Stimulated activated naive CD4-positive, alpha-beta T cell treated with Interleukin-2 at 50 U/mL for 16 hours (primary cell): ENCODE data around the gene PDF.

Experiments
- DNase-seq: peaks from one replicate; lab custom pipeline; 2025; lab: John Stamatoyannopoulos, UW

PDF gene

DNA sequence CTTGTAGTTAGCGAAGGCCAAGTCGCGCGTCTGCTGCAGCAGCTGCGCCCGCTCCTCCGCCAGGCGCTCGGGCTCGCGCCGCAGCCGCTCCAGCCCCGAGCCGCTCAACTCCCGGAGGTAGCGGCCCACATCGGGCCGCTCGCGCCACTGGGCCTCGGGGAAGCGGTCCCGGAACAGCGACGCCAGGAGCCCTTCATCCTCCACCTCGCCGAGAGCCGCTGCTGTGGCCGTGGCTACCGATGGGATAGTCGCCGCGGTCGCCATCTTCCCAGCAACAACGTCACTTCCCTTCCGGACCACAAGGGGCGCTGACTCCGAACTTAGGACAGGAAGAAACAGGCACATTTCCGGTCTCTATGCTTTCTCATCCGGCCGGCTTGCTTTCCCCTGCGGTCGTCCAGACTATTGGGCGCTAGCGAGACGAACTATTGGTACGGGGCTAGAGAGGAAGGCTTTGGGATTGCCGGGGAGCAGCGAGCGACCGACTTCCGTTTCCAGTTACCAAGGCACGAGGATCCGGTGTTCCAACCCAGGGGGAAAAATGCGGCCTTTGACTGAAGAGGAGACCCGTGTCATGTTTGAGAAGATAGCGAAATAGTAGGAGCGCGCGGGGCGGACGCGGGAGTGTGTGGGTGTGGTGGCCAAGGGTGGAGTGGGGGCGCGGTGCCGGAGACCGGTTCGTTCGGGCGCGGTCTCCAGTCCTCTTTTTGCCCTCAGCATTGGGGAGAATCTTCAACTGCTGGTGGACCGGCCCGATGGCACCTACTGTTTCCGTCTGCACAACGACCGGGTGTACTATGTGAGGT is 9.1 kb upstream of the PDF start, which contains the start of the genes COG8 and NIP7:
COG8 (minus strand) TSS at position 276 of the 806 bp plus-strand sequence; CDS start at position 264, 12 bp downstream.
NIP7 (plus strand) TSS at position 484 of the 806 bp plus-strand sequence; CDS start at position 542, 58 bp downstream.
- peak; percentile 91 for DNase-seq

DNA sequence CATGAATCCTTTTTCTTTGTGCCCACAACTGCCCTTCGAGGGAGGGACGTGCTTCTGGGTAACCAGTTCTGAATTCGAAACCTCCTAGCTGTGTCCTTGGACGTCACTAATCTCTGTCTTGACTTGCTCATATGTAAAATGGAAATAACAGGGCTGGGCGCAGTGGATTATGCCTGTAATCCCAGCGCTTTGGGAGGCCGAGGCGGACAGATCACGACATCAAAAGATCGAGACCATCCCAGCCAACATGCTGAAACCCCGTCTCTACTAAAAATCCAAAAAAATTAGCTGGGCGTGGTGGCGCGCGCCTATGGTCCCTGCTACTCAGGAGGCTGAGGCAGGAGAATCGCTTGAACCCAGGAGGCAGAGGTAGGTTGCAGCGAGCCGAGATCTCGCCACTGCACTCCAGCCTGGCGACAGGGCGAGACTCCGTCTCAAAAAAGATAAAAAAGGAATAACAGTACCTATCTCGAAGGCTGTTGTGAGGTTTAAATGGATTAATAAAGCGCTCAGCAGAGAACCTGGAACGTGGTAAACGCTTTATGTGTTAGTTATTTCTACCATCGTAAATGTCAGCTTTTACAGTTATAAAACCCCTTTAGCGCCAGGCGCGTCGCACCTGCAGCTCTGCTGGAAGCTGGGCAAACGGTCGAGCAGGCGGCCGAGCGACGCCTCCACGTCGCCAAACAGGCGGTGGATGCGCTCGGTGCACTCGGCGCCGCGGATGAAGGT is 8.3 kb upstream of the PDF start:
- DNase-seq, result no peak

DNA sequence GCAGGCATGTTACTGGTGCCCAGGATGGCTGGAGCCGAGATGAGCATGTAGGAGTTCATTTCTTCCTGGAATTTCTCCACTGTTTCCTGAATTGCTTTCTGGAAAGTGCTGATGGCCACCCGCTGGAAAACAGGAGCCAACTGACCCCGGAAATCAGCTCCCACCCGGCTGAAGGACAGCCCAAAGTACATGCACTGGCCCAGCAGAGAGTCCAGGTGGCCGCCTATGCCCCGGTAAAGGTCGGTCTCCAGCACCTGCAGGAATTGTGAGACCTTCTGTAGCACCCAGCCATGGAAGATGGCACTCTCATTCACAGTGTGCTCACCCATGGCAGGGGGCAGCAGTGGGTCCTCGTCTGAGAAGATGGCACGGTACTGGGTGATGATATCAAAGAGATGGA is 4.3 kb upstream of the PDF start:
- DNase-seq, result no peak

DNA sequence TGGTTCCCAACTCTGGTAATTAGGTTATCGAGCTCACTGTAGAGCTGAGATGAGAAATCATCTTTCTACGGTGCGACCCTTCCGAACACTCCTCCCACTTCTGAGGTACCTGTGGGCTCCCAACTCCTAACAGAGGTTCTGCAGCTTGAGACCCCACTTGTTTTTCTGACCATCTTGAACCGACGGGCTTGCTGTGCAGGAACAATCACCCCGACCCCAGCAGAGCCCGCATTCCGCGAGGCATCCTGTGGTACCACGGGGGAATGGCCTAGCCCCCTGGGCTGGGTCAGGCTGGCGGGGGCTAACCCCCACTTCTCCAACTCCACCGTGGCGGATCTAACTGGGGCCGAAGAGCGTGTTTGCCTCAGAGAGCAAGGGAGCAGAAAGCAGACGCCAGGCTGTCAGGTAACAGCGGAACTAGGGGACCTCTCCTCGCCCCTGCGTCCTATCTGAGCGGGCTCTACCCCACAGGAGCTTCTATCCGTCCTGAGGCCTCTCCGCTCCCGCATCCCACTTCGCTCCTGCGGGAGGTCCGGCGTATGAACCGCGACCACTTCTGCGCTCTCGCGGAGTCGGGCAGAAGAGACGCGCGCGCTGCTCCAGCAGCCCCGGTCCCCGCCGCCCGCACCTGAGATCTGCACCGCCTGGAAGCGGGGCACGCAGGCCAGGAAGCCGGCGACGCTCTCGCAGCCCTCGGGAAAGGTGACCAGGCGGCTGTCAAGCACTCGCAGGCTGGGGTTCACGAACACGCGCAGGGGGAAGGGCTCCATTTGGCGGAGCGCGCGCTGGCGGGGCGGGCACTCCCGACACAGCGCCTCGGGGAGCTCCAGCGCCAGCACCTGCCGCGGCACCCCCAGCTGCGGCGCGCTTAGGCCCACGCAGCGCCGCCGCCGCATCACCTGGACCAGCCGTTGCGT is 761 bp downstream of the PDF start:
- peak; percentile 62 for DNase-seq

DNA sequence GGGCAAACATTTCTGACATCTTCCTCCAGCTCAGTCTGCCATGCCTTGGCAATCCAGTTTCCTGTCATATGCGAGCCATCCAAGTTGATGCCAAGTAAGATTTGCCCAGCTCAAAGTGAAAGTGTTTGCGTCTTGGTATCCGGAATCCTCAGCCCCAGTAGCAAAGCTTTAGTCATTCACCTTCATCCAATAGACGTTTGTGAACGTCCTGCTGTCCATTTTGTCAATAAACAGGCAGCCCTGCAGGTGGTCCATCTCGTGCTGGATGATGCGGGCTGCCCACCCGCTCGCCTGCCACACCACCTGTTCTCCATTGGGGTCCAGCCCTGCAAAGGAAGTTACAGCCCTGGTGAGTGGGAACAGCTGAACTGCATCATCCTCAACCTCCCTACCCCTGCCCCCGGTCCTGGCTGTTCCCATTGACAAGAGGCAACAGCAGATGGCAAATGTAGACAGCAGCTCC is 1.5 kb downstream of the PDF start:
- DNase-seq, result no peak

DNA sequence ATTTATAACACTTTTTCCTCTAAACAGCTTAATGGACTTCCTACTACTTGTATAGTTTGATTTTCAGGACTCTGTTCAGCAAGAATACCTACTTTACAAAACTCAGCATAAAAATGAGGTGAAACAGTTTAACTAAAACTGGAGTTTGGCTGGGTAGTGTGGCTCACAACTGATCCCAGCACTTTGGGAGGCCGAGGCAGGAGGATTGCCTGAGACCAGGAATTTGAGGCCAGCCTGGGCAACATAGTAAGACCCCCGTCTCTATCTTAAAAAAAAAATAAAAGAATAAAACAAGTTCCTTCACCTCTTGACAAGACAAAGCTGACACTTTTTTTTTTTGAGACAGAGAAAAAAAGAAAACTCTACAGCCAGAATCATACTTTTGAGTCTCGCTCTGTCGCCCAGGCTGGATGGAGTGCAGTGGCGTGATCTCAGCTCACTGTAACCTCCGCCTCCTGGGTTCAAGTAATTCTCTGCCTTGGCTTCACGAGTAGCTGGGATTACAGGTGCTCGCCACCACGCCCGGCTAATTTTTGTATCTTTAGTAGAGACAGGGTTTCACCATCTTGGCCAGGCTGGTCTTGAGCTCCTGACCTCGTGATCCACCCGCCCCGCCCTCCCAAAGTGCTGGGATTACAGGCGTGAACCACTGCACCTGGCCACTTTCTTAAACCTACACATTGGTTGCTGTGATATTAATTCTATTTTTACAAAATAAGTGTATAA is 2.6 kb downstream of the PDF start:
- no peak for DNase-seq

DNA sequence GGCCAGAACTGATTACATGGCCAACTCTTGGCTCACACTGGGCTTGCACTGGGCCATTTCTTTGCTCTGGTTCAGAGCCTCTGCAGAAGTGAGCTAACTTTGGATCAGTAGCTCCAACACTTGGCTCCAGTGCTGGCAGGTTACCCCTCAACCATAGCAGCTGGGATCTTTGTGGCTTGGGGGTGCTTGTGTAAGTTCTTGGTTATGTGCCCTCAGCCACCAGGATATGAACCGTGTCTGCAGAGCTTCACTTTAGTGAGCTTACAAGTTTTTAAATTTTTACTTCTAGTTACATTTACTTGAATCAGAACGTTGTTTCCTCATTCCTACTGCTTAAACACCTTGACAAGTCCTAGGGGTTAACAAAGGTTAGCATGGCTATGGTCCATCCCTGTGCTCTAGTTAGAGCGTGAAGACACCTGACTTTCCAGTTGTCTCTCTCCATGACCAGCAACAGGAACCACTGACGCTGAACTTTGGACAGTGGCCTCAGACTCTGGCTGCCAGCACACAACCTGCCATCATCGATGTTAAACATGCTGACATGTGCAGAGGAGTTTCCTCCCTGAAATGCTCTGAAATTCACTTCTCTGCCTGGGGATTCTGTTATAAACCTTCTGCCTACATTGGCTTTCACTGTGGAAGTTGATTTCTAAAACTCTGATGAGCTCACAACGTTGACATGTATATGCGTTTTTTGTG is 4.1 kb downstream of the PDF start:
- no peak for DNase-seq

DNA sequence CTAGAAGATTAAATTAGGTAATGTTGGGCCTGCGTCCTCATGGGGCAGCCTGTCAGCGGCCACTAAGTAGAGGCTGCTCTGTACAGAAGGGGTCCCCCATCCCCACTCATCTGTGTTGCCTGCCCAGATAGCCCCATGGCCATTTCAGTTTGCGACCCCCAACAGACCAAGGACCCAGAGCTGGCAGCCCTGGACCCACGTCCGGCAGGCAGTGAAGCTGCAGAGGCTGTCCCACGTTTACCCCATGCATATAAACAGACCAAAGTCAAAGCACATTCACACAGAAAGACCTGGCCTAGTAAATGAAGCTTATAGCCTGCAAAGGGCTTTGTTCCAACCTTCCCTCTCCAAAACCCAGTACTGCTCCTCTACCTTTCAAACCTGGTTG is 4.6 kb downstream of the PDF start:
- no peak for DNase-seq

DNA sequence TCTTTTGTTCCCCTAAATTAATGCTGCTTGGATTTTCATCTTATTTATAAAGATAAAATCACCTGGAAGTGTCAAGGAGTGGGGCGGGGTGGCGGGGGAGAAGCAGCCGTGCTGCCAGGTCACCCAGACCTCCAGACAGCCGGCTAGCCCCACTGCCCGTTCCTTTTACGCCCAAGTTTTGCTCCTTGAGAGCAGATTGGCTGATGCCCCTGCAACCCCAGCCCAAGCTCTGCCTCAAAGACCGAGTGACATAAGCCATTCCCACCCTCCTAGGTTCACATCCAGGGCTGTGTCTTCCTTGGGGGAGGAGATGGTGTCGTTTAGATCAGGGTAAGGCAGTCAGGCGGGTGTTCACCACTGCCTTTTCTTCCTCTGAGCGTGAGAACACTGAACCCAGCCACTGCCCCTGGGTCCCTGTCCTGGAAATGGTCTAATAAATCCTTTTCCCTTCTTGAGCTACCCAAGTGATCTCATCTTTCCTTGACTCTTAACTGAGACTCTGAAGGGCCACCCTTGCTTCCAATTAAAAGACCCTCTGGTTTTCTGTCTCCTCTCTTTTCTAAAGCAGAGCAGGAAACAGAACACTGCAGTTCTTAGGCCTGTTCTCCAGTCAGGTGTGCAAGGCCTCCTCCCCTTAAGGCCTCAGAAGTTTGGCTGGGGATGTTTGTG is 5.7 kb downstream of the PDF start:
- no peak for DNase-seq

DNA sequence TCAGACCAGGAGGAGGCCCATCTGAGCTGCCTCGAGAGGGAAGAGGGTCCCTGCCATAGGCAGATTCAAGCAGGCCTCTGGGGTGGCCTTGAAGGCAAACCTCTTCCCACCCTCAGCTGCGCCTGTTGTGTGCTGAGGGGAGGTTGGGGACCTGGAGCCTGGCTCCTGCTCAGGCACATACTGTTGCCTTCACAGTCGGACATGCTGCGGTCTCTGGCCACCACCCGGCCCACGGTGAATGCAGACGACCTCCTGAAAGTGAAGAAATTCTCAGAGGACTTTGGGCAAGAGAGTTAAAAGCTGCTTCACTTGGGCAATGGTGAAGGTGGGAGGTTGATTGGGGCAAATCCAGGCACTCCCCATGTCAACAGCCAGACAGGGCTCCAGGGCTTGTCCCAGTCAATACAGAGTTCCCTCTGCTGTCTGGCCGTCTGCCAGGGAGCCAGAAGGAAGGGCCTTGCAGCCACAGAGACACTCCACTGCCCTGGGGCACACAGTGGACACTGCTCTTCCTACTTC is 6.3 kb downstream of the PDF start:
- DNase-seq, result no peak

DNA sequence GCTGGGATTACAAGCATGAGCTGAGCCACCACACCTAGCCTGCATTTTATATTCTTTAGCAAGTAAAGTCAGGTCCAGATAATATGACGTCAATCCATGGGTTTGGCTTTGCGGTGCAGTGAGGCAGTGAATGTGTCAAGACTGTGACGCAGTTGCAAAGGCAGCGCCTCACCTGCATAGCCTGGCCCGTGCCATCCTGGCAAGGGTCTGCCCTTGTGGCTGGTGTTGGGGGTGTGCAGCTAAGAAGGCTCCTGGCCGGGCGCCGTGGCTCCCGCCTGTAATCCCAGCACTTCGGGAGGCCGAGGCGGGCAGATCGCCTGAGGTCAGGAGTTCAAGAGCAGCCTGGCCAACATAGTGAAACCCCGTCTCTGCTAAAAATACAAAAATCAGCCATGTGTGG is 7.0 kb downstream of the PDF start:
- no peak for DNase-seq

DNA sequence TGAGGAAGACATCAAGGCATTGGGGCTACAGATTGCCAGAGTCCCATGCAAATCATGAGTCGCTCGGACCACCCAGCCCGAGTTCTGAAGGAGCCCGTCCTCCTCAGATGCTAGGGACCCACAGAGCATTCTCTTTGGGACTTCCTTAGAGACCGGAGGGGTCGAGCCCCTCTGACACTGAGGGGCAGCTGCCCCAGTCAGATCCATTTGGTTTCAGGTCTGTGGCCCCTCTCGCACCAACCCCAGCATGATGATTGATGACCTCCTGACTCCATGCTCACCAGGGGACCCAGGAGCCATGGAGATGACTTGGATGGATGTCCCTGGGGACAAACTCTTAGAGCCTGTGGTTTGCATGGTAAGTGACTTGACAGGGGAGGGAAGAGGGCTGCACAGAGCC is 8.0 kb downstream of the PDF start:
- DNase-seq, result no peak

DNA sequence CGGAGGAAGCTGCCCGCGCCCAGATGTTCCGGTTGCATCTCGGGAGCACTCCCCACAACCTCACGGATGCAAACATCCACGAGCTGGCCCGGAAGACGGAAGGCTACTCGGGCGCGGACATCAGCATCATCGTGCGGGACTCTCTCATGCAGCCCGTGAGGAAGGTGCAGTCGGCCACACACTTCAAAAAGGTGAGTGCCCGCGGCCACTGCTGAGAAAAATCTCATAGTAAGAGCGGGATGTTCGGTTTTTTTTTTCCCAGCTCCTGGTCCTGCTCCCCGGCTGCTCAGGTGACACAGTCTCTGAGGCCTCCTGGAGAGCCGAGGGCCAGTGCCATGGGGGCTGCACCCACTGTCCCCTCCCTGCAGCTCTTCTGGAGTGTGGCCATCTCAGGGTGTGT is 9.3 kb downstream of the PDF start:
- no peak for DNase-seq

DNA sequence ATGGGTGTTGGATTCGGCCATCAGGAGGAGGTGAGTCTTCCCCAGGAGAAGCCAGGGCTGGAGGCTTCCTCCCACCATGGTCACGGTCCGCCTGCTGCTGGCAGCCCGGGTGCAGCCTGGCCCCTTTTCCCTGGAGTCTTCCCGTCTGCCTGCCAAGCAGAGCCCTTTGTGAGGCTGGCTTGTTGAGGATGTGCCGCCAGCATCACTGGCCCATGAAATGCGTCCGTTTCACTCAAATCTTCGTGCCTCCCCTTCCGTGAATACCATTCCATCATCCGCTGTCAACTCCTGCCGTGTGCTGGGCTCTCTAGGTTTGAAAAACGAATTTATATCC is 9.7 kb downstream of the PDF start:
- DNase-seq, result no peak

DNA sequence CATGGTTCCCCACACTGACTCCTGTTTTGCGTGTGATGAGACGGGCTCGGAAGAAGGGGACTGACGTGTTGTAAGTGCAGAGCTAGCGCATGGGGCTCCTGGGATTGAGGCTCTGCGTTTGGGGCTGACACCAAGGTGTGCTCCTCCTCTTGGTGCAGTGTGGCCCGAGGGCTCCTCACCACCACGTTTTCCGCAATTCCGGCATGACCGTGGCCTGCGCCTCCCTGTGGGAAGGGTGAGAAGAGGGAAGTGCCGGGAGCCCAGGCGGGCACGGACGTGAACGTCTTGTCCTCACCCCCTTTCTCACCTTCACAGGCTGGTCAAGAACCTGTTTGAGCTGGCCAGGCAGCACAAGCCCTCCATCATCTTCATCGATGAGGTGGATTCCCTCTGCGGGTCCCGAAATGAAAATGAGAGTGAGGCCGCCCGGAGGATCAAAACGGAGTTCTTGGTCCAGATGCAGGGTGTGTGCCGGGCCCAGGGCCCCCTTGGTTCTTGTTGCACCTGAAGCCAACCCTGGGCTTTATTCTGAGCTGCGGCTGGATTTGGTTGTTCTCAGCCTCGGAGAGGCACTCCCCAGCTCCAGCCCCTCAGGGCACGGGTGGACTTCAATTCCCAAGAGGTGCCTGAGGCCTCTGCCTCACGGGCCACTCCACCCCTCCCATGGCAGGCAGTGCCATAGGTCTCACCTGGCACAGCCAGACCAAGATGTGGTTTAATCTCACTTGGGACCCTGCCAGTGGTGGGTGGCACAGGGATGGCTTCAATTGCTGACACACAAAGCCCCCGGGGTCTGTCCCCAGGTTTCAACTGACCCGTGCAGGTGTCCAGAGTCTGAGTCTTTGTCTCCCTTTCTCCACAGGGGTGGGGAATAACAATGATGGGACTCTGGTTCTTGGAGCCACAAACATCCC is 10.3 kb downstream of the PDF start:
- no peak for DNase-seq

DNA sequence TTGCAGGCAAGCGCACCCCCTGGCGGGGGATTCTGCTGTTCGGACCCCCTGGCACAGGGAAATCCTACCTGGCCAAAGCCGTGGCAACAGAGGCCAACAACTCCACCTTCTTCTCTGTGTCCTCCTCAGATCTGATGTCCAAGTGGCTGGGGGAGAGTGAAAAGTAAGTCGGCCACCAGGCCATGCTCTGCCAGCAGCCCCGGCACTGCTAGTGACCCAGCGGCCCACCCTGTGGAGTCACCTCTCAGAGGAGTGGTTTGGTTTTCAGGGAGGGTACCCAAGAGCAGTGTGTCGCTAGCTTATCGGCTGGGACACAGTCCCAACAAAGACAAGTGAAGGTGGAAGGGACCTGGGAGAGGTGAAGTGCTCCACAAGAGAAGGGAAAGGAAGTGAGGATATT is 11.0 kb downstream of the PDF start:
- no peak for DNase-seq

DNA sequence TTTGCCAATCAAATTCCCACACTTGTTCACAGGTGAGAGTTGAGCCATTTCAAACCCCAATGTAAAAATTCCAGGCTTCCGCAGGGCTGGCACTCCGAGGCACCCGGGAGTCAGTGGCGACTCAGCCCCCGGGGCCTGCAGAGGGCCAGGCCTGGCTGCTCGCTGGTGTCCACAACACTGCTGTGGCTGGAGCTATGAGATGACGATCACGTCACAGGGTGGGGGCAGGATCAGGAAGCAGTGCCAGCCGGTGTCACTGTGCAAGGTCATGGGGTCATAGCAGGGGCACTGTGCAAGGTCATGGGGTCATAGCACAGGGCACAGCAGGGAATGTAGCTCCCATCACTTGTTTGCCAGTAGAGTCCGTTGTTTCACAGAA is 11.5 kb downstream of the PDF start:
- DNase-seq, result no peak

DNA sequence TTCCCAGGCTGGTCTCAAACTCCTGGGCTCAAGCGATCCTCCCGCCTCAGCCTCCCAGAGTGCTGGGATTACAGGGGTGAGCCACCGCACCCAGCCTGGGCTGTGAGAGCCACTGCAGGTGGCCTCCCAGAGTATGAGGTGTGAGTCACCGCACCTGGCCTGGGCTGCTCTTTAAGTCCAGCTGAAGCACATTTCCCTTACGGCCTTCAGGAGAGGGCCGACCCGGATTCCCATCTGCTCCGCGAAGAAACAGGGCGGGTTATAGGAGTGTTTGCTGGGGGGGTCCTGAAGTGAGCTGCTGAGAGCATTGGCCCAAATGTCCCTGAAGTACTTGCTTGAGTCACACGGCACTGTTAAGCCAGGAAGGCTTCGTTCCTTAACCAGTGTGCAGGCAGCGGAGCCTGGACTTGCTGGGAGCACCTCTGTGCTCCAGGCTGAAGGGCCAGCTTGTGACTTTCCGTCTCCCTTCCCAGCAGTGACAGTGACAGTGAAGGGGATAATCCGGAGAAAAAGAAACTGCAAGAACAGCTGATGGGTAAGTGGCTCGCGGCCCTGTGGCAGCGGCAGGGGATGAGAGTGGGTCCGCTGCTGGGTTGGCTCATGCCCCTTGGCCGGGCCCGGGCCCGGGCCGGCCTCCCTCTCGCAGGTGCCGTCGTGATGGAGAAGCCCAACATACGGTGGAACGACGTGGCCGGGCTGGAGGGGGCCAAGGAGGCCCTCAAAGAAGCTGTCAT is 12.0 kb downstream of the PDF start:
- DNase-seq, result no peak
